ENCODE measurements around the gene ARHGAP28. TPM values are rescaled to one million over a fixed set of nuclear protein-coding genes. Genes with fewer than 3 reads are reported as not detected.
"Not testable (repeated sequence)": the region's sequence is repeated elsewhere in the genome, so short reads cannot be mapped to it uniquely, and the experiment has no call there.

ARHGAP28 gene
- total and polyA plus RNA-seq, 12 donors: 2.7 to 34.3 (median 7.3) TPM

DNA sequence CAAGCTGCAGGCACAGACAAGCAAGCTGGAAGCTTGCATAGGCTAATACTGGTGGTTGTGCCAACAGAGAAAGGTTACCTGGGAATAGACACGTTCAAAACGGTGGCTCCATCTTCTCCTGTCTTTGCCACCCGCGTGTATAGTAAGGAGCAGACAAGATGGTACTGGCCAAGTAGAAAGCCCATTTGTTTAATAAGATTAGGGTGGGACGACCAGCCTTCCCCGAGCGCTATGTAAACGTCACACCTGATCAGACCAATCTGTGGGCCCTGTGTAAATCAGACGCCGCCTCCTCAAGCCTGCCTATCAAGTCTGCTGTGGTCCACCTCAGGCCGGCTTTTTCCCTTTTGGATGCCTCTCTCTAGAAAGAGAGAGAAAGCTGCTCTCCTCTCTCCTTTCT is 198.8 kb downstream of the ARHGAP28 start:
- DNase-seq: no peak
- WGBS, 4 donors: 78 to 85% (median 81%) methylated on average over 11 of the region's 11 CpGs
- H3K9me3 ChIP-seq (replicated peaks in 1 of 3): no peaks in the 10 kb centered on the region
- no peak overlapping the region for H3K4me3 ChIP-seq
- no peaks in the 10 kb centered on the region for H3K36me3 ChIP-seq (replicated peaks in 1 of 2)
- TF ChIP-seq POLR2A (IDR thresholded peaks at IDR 0.05): no peak
- TF ChIP-seq, protein P1, sequence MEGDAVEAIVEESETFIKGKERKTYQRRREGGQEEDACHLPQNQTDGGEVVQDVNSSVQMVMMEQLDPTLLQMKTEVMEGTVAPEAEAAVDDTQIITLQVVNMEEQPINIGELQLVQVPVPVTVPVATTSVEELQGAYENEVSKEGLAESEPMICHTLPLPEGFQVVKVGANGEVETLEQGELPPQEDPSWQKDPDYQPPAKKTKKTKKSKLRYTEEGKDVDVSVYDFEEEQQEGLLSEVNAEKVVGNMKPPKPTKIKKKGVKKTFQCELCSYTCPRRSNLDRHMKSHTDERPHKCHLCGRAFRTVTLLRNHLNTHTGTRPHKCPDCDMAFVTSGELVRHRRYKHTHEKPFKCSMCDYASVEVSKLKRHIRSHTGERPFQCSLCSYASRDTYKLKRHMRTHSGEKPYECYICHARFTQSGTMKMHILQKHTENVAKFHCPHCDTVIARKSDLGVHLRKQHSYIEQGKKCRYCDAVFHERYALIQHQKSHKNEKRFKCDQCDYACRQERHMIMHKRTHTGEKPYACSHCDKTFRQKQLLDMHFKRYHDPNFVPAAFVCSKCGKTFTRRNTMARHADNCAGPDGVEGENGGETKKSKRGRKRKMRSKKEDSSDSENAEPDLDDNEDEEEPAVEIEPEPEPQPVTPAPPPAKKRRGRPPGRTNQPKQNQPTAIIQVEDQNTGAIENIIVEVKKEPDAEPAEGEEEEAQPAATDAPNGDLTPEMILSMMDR (IDR thresholded peaks at IDR 0.05): no peak
- no peak overlapping the region for H3K27ac ChIP-seq
- intact Hi-C loops (cut with DNase I): no loop called here
- H3K4me1 ChIP-seq (replicated peaks in 1 of 2): no peaks in the 10 kb centered on the region
- no peaks in the 10 kb centered on the region for H3K27me3 ChIP-seq

DNA sequence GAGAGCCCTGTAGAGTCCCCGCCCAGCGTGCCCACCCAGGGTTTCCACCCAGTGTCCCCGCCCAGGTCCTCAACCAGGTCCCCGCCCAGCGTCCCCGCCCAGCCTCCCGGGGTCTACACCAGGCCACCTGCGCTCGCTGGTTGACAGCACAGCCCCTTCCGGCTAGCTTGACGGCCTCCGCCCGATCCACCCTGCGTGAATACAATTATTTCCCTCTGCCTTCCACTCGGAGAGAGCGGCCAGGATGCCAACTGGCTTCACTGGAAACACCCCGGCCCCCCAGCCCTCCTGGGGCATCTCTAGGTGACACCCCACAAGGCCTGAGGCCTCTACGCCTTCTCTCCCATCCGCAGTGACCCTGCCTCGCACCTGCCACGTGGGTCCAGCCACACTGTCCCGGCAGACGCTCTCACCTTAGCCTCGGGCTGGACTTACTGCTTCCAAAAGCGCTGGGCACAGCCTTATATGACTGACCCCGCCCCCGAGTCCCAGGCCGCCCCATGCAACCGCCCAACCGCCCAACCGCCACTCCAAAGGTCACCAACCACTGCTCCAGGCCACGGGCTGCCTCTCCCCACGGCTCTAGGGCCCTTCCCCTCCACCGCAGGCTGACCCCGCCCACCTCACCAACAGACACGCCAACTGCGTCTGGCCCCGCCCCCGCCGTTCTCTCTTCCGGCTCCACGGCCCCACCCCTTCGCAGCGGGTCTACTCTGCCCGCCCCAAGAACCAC is 200.0 kb downstream of the ARHGAP28 start:
- Histone ChIP-seq H3K4me1 (replicated peaks in 1 of 2) (no peaks in the 10 kb centered on the region), H3K27me3 (no peaks in the 10 kb centered on the region), H3K4me3 (no peak overlapping the region), H3K9me3 (replicated peaks in 1 of 3) (no peaks in the 10 kb centered on the region), H3K36me3 (replicated peaks in 1 of 2) (no peaks in the 10 kb centered on the region), H3K27ac (no peak overlapping the region)
- WGBS, 4 donors: 93 to 96% (median 93%) methylated on average over 31 to 45 of the region's 45 CpGs
- no peak for DNase-seq
- TF ChIP-seq, protein P1 (IDR thresholded peaks at IDR 0.05): no peak
- TF ChIP-seq POLR2A (IDR thresholded peaks at IDR 0.05): no peak
- intact Hi-C loops (cut with DNase I): no loop called here

DNA sequence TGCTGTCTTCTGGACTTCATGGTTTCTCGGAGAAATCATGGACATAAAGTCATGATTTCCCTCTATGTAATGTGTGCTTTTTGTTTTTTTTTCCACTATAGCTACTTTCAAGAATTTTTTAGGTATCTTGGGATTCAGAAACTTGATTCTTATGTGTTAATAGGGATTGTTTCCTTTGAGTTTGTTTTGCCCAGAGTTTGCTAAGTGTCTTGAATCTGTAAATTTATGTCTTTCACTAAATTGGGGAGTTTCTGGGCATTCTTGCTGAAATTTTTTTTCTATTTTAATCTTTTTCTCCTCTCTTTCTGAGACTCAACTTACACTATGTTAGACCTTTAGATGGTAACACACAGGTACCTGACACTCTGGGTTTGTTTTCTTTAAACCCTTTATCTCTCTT is 205.3 kb downstream of the ARHGAP28 start:
- no peak for DNase-seq
- WGBS, 4 donors: 89 to 97% (median 91%) methylated on average over 1 of the region's 1 CpG
- no peak overlapping the region for H3K4me3 ChIP-seq
- no peaks in the 10 kb centered on the region for H3K27me3 ChIP-seq
- H3K4me1 ChIP-seq (replicated peaks in 1 of 2): no peaks in the 10 kb centered on the region
- H3K27ac ChIP-seq: no peak overlapping the region
- intact Hi-C loops (cut with DNase I): no loop called here
- TF ChIP-seq, protein P1 (IDR thresholded peaks at IDR 0.05): no peak
- no peak for TF ChIP-seq POLR2A (IDR thresholded peaks at IDR 0.05)
- H3K9me3 ChIP-seq (replicated peaks in 1 of 3): no peaks in the 10 kb centered on the region
- H3K36me3 ChIP-seq (replicated peaks in 1 of 2): no peaks in the 10 kb centered on the region

DNA sequence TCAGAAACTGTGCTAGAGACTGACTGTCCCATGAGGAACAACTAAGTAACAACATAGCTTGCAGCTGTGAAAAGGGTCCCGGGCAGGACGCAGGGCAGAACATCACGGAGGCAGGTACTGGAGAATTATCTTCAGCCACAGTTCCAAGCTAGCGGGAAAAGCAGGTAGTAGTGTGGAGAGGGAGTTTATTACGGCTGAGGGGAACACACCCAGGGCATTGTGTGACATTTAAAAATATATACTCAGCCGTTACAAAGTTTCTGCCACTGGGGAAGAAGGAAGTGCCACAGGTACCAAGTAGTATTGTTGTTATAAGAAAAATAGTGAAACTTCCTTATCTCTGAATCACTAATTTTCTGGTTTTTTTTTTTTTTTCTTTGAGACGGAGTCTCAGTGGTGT is 208.5 kb downstream of the ARHGAP28 start:
- H3K36me3 ChIP-seq (replicated peaks in 1 of 2): no peaks in the 10 kb centered on the region
- H3K27me3 ChIP-seq: no peaks in the 10 kb centered on the region
- H3K27ac ChIP-seq: no peak overlapping the region
- DNase-seq: no peak
- 48 to 67% (median 62%) methylated on average over 7 of the region's 7 CpGs for WGBS, 4 donors
- intact Hi-C loops (cut with DNase I): no loop called here
- H3K9me3 ChIP-seq (replicated peaks in 1 of 3): no peaks in the 10 kb centered on the region
- no peaks in the 10 kb centered on the region for H3K4me1 ChIP-seq (replicated peaks in 1 of 2)
- no peak overlapping the region for H3K4me3 ChIP-seq
- no peak for TF ChIP-seq POLR2A (IDR thresholded peaks at IDR 0.05)
- TF ChIP-seq, protein P1 (IDR thresholded peaks at IDR 0.05): no peak

DNA sequence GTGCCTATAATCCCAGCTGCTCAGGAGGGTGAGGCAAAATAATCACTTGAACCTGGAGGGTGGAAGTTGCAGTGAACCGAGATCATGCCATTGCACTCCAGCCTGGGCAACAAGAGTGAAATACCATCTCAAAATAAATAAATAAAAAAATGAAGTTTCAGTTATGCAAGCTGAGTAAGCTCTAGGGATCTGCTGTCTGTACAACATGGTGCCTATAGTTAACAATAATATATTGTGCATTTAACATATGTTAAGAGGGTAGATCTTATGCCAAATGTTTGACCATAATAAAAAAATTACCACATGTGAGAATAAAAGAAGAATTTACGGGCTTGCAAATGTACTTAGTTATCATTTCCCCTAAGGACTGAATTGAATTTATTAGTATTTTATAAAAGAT is 208.9 kb downstream of the ARHGAP28 start:
- H3K36me3 ChIP-seq (replicated peaks in 1 of 2); intact Hi-C loops (cut with DNase I); DNase-seq; H3K27ac ChIP-seq; H3K27me3 ChIP-seq; H3K9me3 ChIP-seq (replicated peaks in 1 of 3); H3K4me3 ChIP-seq; H3K4me1 ChIP-seq (replicated peaks in 1 of 2): not testable (repeated sequence)
- 77 to 82% (median 79%) methylated on average over 2 of the region's 2 CpGs for WGBS, 4 donors

Measured in adrenal gland (tissue), 12 donors.